ENCODE measurements around the gene UBE2L6.

The UBE2L6 gene

GRCh38 chr11:57574061-57574460, 6.6 kb upstream of the UBE2L6 start:
- TF ChIP-seq TEAD4 (IDR thresholded peaks at IDR 0.05), result no peak
- no peak for TF ChIP-seq MAX (IDR thresholded peaks at IDR 0.05)
- no peak for TF ChIP-seq CEBPB (IDR thresholded peaks at IDR 0.05)
- no peak for TF ChIP-seq EP300 (IDR thresholded peaks at IDR 0.05; ENCODE audit: borderline replicate concordance)
- TF ChIP-seq REST (IDR thresholded peaks at IDR 0.05; ENCODE audit: low read depth), result no peak
- no peak for TF ChIP-seq EGR1 (IDR thresholded peaks at IDR 0.05)
- no peak for TF ChIP-seq TCF12 (IDR thresholded peaks at IDR 0.05; ENCODE audit: low read depth)
- TF ChIP-seq RAD21 (IDR thresholded peaks at IDR 0.05; ENCODE audit: low read depth), result no peak
- no peak for TF ChIP-seq FOXM1 (IDR thresholded peaks at IDR 0.05; ENCODE audit: borderline replicate concordance, low read depth)
- TF ChIP-seq NFIC (IDR thresholded peaks at IDR 0.05), result no peak
- TF ChIP-seq TAF1 (IDR thresholded peaks at IDR 0.05; ENCODE audit: low read depth), result no peak
- TF ChIP-seq CREB1 (IDR thresholded peaks at IDR 0.05; ENCODE audit: low read depth), result no peak

DNA sequence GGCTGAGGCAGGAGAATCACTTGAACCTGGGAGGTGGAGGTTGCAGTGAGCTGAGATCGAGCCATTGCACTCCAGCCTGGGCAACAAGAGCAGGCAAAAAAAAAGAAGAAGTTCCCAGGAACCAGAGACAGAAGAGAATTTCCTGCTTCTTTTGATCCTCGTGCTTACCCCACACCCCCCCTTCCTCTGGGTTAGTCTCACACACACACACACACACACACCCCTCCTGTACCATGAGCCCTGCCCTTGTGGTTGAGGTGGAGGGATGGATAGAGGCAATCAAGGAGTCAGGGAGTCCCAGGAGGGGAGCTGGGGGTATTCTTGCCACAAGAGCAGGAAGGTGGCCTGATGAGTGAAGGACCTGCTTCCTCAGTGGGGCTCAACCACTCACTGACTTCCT, 4.1 kb upstream of the UBE2L6 start:
- no peak for TF ChIP-seq EGR1 (IDR thresholded peaks at IDR 0.05)
- TF ChIP-seq TCF12 (IDR thresholded peaks at IDR 0.05; ENCODE audit: low read depth), result no peak
- no peak for TF ChIP-seq REST (IDR thresholded peaks at IDR 0.05; ENCODE audit: low read depth)
- no peak for TF ChIP-seq ZBTB7A (IDR thresholded peaks at IDR 0.05; ENCODE audit: low read depth)
- no peak for TF ChIP-seq EP300 (IDR thresholded peaks at IDR 0.05; ENCODE audit: borderline replicate concordance)
- TF ChIP-seq CEBPB (IDR thresholded peaks at IDR 0.05), result no peak
- TF ChIP-seq YY1 (IDR thresholded peaks at IDR 0.05; ENCODE audit: low read depth), result no peak
- no peak for TF ChIP-seq CREB1 (IDR thresholded peaks at IDR 0.05; ENCODE audit: low read depth)
- no peak for TF ChIP-seq TEAD4 (IDR thresholded peaks at IDR 0.05)
- TF ChIP-seq FOXM1 (IDR thresholded peaks at IDR 0.05; ENCODE audit: borderline replicate concordance, low read depth), result no peak
- TF ChIP-seq, protein P1, sequence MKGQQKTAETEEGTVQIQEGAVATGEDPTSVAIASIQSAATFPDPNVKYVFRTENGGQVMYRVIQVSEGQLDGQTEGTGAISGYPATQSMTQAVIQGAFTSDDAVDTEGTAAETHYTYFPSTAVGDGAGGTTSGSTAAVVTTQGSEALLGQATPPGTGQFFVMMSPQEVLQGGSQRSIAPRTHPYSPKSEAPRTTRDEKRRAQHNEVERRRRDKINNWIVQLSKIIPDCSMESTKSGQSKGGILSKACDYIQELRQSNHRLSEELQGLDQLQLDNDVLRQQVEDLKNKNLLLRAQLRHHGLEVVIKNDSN (IDR thresholded peaks at IDR 0.05), result no peak
- no peak for TF ChIP-seq MAX (IDR thresholded peaks at IDR 0.05)

DNA sequence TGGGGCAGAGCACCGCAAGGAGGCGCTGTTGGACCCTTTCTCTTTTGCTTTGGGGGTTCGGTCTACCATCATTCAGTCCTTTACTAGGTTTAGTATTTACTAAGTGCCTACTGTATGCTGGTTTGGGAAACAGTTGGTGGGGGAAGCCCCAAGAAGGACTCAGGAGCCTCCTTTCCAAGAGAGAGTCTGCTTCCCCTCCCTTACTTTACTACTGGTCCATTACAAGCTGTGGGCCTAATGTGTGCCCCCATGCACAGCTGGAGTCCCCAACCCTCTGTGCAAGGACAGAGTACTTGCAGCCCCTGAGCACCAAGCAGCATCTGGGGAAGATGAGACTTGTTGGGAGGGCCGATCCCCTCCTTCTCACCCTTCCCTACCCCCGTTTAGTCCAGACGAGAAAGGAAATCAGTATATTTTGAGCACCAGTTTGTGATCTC, 876 bp upstream of the UBE2L6 start:
- TF ChIP-seq RAD21 (IDR thresholded peaks at IDR 0.05; ENCODE audit: low read depth), result peak; percentile 88
- TF ChIP-seq MAX (IDR thresholded peaks at IDR 0.05), result no peak
- TF ChIP-seq CEBPB (IDR thresholded peaks at IDR 0.05), result no peak

DNA sequence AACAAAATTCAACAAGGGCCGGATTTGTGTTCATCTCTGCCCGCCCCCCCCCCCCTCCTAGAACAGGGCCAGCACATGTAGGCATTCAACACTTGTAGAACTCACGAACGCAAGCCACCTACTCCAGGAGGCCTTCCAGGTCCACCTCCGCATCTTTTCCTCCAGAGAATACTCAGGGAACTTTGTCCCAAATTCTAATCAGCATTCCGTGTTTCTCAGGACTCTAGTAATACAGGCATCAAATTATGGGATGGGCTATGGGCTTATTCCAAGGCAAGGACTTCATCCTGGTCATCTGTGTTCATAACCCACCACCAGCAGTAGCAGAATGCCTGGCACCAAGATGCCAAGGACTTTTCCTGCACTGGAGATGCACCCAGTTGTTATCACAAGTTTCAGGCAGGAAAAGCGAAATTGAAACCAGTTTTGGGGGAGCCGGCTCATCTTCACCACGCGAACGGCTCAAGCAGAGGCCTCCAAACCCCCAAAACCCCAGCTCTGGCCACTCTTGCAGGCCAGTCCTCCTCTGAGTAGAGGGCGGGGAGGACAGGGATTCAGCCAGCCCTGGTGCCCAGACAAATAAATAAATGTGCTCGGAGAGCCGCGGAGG, 462 bp downstream of the UBE2L6 start:
- TF ChIP-seq, protein P1 (IDR thresholded peaks at IDR 0.05), result no peak
- TF ChIP-seq EGR1 (IDR thresholded peaks at IDR 0.05) (no peak), RAD21 (IDR thresholded peaks at IDR 0.05; ENCODE audit: low read depth) (no peak), NFIC (IDR thresholded peaks at IDR 0.05) (no peak), EP300 (IDR thresholded peaks at IDR 0.05; ENCODE audit: borderline replicate concordance) (no peak), YY1 (IDR thresholded peaks at IDR 0.05; ENCODE audit: low read depth) (no peak), FOXM1 (IDR thresholded peaks at IDR 0.05; ENCODE audit: borderline replicate concordance, low read depth) (no peak), ZBTB7A (IDR thresholded peaks at IDR 0.05; ENCODE audit: low read depth) (no peak), CREB1 (IDR thresholded peaks at IDR 0.05; ENCODE audit: low read depth) (no peak), MAX (IDR thresholded peaks at IDR 0.05) (no peak)

DNA sequence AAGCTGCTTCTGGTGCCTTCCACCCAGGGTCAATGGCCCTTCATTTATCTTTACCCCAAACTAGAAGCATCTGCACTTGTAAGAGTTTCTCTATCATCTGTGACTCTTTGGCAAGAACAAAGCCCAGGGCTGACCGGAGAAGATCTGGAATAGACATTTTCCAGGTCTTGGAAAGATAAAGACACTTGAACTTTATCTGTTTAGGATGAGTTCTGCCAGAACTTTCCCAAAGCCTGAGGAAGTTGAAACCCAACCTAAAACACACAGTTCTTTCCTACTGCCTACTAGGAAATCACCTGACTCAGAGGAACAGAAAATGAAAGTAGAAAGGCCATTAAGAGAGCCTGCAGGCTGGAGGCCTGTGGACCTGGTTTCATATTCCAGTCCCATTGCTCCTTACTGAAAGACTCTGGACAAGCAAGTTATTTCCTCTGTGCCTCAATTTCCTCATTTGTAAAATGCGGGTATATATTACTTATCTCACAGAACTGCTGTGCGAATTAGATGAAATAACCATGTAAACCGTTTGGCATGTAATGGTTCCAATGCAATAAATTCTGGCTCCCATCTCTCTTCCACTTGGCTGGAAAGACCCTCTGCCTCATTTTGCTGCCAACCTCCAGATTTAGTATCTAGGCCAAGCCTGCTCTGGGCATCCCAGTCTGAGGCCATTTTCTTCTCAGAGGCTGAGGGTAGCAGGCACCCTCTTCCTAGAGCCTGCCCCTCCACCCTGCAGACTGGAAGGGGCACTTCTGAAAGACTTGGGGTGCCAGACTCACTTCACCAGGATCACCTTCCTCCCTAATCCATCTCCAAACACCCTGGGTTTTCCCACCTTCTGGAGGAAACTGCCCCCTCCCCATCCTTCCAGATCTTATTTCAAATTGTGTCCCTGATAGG, 1.2 kb downstream of the UBE2L6 start:
- TF ChIP-seq CREB1 (IDR thresholded peaks at IDR 0.05; ENCODE audit: low read depth), result no peak
- no peak for TF ChIP-seq ZBTB7A (IDR thresholded peaks at IDR 0.05; ENCODE audit: low read depth)
- TF ChIP-seq CEBPB (IDR thresholded peaks at IDR 0.05), result no peak
- TF ChIP-seq FOXM1 (IDR thresholded peaks at IDR 0.05; ENCODE audit: borderline replicate concordance, low read depth), result no peak
- TF ChIP-seq EP300 (IDR thresholded peaks at IDR 0.05; ENCODE audit: borderline replicate concordance), result no peak
- TF ChIP-seq REST (IDR thresholded peaks at IDR 0.05; ENCODE audit: low read depth), result no peak
- no peak for TF ChIP-seq MAX (IDR thresholded peaks at IDR 0.05)
